K562 (cell line): ENCODE data around the gene ALOX12. TPM values are rescaled to one million over a fixed set of nuclear protein-coding genes. Genes with fewer than 3 reads are reported as not detected.

Experiments used
- ATAC-seq: fragments of 200-7000 bp; cut with Tn5 transposase; 3 replicates; pipeline ENCODE4 v1.9.1; 2020; ENCODE audit warnings: moderate library complexity
- BruUV-seq: library from RNA; stranded (reverse); fragments of 400-500 nt; replicated peaks from 2 replicates; lab custom pipeline; 2021; lab: Mats Ljungman, UMichigan
- CTCF ChIA-PET: fragments of 300-600 bp; formaldehyde crosslinking; extraction: SDS; loops from one replicate; lab custom pipeline; 2021; ENCODE audit warnings: low intra/inter-chr PET ratio; lab: Yijun Ruan, JAX
- POLR2A ChIA-PET: fragments of 300-600, 350-650 bp; sonication (Branson Sonifier 250); formaldehyde crosslinking; extraction: SDS; loops from one replicate; lab custom pipeline; 2021; ENCODE audit warnings: antibody characterized with exemption, inconsistent platforms; lab: Yijun Ruan, JAX
- DNase-seq, 4 experiments: peaks; one replicate each; pipeline versions ENCODE4 v3.0.0 to v3.0.0-alpha.2; 2011 to 2018; ENCODE audit warnings: low spot score in 3 of 4, mixed read lengths in 3 of 4; ENCODE audit errors: extremely low read depth in 1 of 4
- FAIRE-seq: peaks from 2 replicates; lab custom pipeline; 2011; peaks lifted over from hg19 to GRCh38; lab: Jason Lieb, UNC
- H2AFZ ChIP-seq: 2 replicates; pipeline ENCODE4 v1.6.0; 2011; ENCODE audit warnings: low read depth, low read length, control low read depth, inconsistent platforms
- H3K27ac ChIP-seq: fragments of 200-600 bp; 3 replicates; pipeline ENCODE4 v1.8.0; 2011; ENCODE audit warnings: low read depth, mild to moderate bottlenecking, control low read depth, inconsistent platforms, low read length, moderate library complexity, mixed read lengths; ENCODE audit errors: extremely low read depth
- H3K27me3 ChIP-seq, 2 experiments: fragments of 300-600 bp in 1 of 2; 2 replicates in 1 of 2; 3 replicates in 1 of 2; pipeline versions ENCODE4 v1.6.0 to v1.8.0; 2011; ENCODE audit warnings: inconsistent platforms in 2 of 2, low read length in 2 of 2, mild to moderate bottlenecking in 1 of 2, mixed read lengths in 1 of 2, moderate library complexity in 1 of 2; ENCODE audit not compliant: control insufficient read depth in 2 of 2, insufficient read depth in 2 of 2
- H3K36me3 ChIP-seq: fragments of 300-600 bp; 3 replicates; pipeline ENCODE4 v1.8.0; 2011; ENCODE audit warnings: mild to moderate bottlenecking, low read length, inconsistent platforms; ENCODE audit not compliant: control insufficient read depth, insufficient read depth
- H3K4me1 ChIP-seq, 2 experiments: fragments of 200-600 bp in 1 of 2; replicated peaks in 1 of 2; 2 replicates in 1 of 2; 3 replicates in 1 of 2; pipeline versions ENCODE4 v1.5.1 to v1.8.0; 2011; ENCODE audit warnings: inconsistent platforms in 2 of 2, low read length in 2 of 2, mild to moderate bottlenecking in 1 of 2, mixed read lengths in 1 of 2, moderate library complexity in 1 of 2; ENCODE audit not compliant: control insufficient read depth in 2 of 2, insufficient read depth in 2 of 2
- H3K4me2 ChIP-seq: 2 replicates; pipeline ENCODE4 v1.6.1; 2011; ENCODE audit warnings: low read length, control low read depth, inconsistent platforms, mixed read lengths; ENCODE audit not compliant: insufficient read depth
- H3K4me3 ChIP-seq: fragments of 200-600 bp; sonication (generic), shearing (Covaris generic); 2 replicates; pipeline ENCODE4 v1.5.1; 2016; ENCODE audit warnings: control low read depth, inconsistent platforms
- H3K79me2 ChIP-seq: fragments of 200-600 bp; 3 replicates; pipeline ENCODE4 v1.8.0; 2011; ENCODE audit warnings: low read length, inconsistent platforms; ENCODE audit not compliant: control insufficient read depth, insufficient read depth
- H3K9ac ChIP-seq, 2 experiments: 2 replicates each; pipeline versions ENCODE4 v1.6.0 to v1.6.1; 2011; ENCODE audit warnings: low read depth in 2 of 2, low read length in 2 of 2, control low read depth in 1 of 2, inconsistent platforms in 1 of 2, mild to moderate bottlenecking in 1 of 2, mixed read lengths in 1 of 2; ENCODE audit not compliant: insufficient read depth in 1 of 2
- H3K9me1 ChIP-seq: one replicate; pipeline ENCODE4 v1.6.0; 2011; ENCODE audit warnings: inconsistent platforms, mild to moderate bottlenecking, low read length, moderate library complexity; ENCODE audit not compliant: control insufficient read depth, insufficient read depth
- H3K9me3 ChIP-seq: replicated peaks from 2 replicates; pipeline ENCODE4 v1.5.1; 2011; ENCODE audit warnings: low read depth, low read length, inconsistent platforms; ENCODE audit not compliant: control insufficient read depth, insufficient read depth
- H4K20me1 ChIP-seq: replicated peaks from 2 replicates; pipeline ENCODE4 v1.6.1; 2011; ENCODE audit warnings: low read length, inconsistent platforms, mixed read lengths; ENCODE audit not compliant: control insufficient read depth, insufficient read depth
- BCOR ChIP-seq: fragments of 450-650 bp; IDR thresholded peaks from 2 replicates; pipeline ENCODE4 v1.6.1; 2016
- CTCF ChIP-seq, 3 experiments: IDR thresholded peaks in 2 of 3; conservative IDR thresholded peaks in 1 of 3; 2 replicates each; pipeline ENCODE4 v1.5.1; 2011 to 2012; ENCODE audit warnings: low read length in 3 of 3, mild to moderate bottlenecking in 3 of 3, control low read depth in 2 of 3, improper control_type of control experiment in 1 of 3, inconsistent platforms in 1 of 3, low read depth in 1 of 3, mixed read lengths in 1 of 3, moderate library complexity in 1 of 3; ENCODE audit not compliant: insufficient read depth in 2 of 3
- ESRRA ChIP-seq: fragments of 450-650 bp; IDR thresholded peaks from 2 replicates; pipeline ENCODE4 v1.6.1; 2014; ENCODE audit warnings: low read depth, mild to moderate bottlenecking, moderate library complexity, borderline replicate concordance
- MIER1 ChIP-seq: fragments of 450-650 bp; IDR thresholded peaks from 2 replicates; pipeline ENCODE4 v1.6.1; 2016; ENCODE audit warnings: antibody characterized with exemption, mild to moderate bottlenecking, low read depth
- ZBTB7A ChIP-seq: IDR thresholded peaks from 2 replicates; pipeline ENCODE4 v1.6.1; 2011; ENCODE audit warnings: low read depth, mild to moderate bottlenecking, low read length, moderate library complexity, borderline replicate concordance; ENCODE audit not compliant: control insufficient read depth
- ZC3H11A ChIP-seq: IDR thresholded peaks from 2 replicates; pipeline ENCODE4 v1.6.1; 2012; ENCODE audit warnings: low read depth, low read length, improper control_type of control experiment
- WGBS: fragments of 100-300 bp; shearing (Covaris generic); methylation state at CpG from one replicate; pipeline ENCODE4 v1.1.6; 2016; ENCODE audit warnings: low coverage, mixed read lengths; ENCODE audit not compliant: insufficient coverage; ENCODE audit errors: missing lambda C conversion rate; 5-methylcytosine and 5-hydroxymethylcytosine counted together
- in situ Hi-C: fragments of 300-500 bp; cut with MboI; formaldehyde crosslinking; loops from 4 replicates; pipeline ENCODE4 v1.15.0; 2018; ENCODE audit warnings: inconsistent platforms, mixed read lengths
- intact Hi-C: fragments of 100-400 bp; cut with micrococcal nuclease; formaldehyde crosslinking; loops from 2 replicates; pipeline ENCODE4 v1.14.2; 2022
- polyA plus RNA-seq, 8 experiments: library from polyadenylated mRNA; depleted of rRNA in 4 of 8; stranded (reverse) in 5 of 8; unstranded in 3 of 8; fragments of >200 nt; fragmentation: Nextera tagmentation in 2 of 8; fragmentation: Illumina TruSeq in 1 of 8; extraction: Ambion mirVana in 2 of 8; extraction: Trizol in 1 of 8; gene quantifications; 2 replicates each; pipeline versions ENCODE4 v1.2.1 to v1.2.3, GENCODE V29; 2011 to 2014; ENCODE audit warnings: inconsistent platforms in 1 of 8, missing spikeins in 1 of 8
- total RNA-seq, 7 experiments: library from RNA; depleted of rRNA in 6 of 7; stranded (reverse); fragments of >200 nt in 6 of 7; fragmentation: Illumina TruSeq in 2 of 7; extraction: Trizol in 2 of 7; gene quantifications; 2 replicates each; pipeline versions ENCODE4 v1.2.1 to v1.2.3, GENCODE V29; 2011 to 2021; ENCODE audit warnings: low replicate concordance in 1 of 7

The ALOX12 gene
- total and polyA plus RNA-seq, 9 of the 15 experiments (the other 6 are each of a cell fraction or from before 2014, with no cell fraction given) = 0.09 to 1.1 (median 0.47) TPM; not detected in 1

- H3K4me2 ChIP-seq = peak overlapping the region; percentile 29; the same call in 1 of the 2 replicates
Measured at GRCh38 chr17:7038025-7038862, 42.4 kb downstream of the ALOX12 start.

More at GRCh38 chr17:7038025-7038862, 42.4 kb downstream of the ALOX12 start:
- TF ChIP-seq ESRRA (no peak), ZC3H11A (no peak), BCOR (no peak), ZBTB7A (peak; percentile 37; the same call in 1 of the 2 replicates), MIER1 (no peak), CTCF (IDR thresholded peaks at IDR 0.05 in 2 of 3, conservative IDR thresholded peaks at IDR 0.05 in 1 of 3; ENCODE audit: insufficient read depth in 2 of 3, low read depth in 1 of 3, low read length in 3 of 3) (peak; percentile 14 to 21 (median 18); a peak in 1 of 6 replicates)
- Histone ChIP-seq H3K27me3 (no peaks in the 10 kb centered on the region), H3K4me3 (no peak overlapping the region), H3K9me1 (no peaks in the 10 kb centered on the region), H3K9me3 (no peaks in the 10 kb centered on the region), H3K27ac (no peak overlapping the region), H2AFZ (no peak overlapping the region), H4K20me1 (no peaks in the 10 kb centered on the region), H3K79me2 (peaks cover 21% of the 10 kb centered on the region), H3K4me1 (peaks cover 11 to 34% of the 10 kb centered on the region in 2 experiments; a peak in 4 of 5 replicates), H3K9ac (peak overlapping the region in 1 of 2 experiments; percentile 50; a peak in 1 of 4 replicates), H3K36me3 (no peaks in the 10 kb centered on the region)
- POLR2A ChIA-PET = interaction anchor here (0.7 to 0.8 kb wide), 2 partner anchors 180 to 182 kb away, joined by 3 read pairs; partner anchors contain the start of genes ACADVL and DLG4
- 81% methylated on average over 13 of the region's 19 CpGs for WGBS
- ATAC-seq (no peak), DNase-seq (no peak), FAIRE-seq (no peak)
- intact Hi-C loops = no loop called here
- CTCF ChIA-PET = no interaction called here
- in situ Hi-C loops = loop anchor here (25.0 kb wide), 1 partner anchor 524 kb away; the partner anchor contains the start of genes SENP3 and TNFSF13
- BruUV-seq = no TSS peak
